Tibial nerve (tissue), 4 donors: ENCODE data around the gene HSD17B14.

Experiments used
- EP300 ChIP-seq, 2 donors: sonication (generic); formaldehyde crosslinking; IDR thresholded peaks; one replicate each; pipeline ENCODE4 v1.6.1; 2017; ENCODE audit warnings: antibody characterized with exemption in 2 of 2, mild to moderate bottlenecking in 1 of 2
- POLR2A ChIP-seq, 2 donors: fragments of 450-650 bp; IDR thresholded peaks; one replicate each; pipeline ENCODE4 v1.6.1; 2017; ENCODE audit warnings: antibody characterized with exemption in 2 of 2, mild to moderate bottlenecking in 2 of 2, moderate library complexity in 2 of 2
- TF ChIP-seq, protein P1 (sequence below), 5 experiments: fragments of 200-600 bp in 3 of 5; fragments of 450-650 bp in 2 of 5; sonication (generic) in 3 of 5; IDR thresholded peaks; one replicate each; pipeline ENCODE4 v1.5.1; 2016 to 2019; ENCODE audit warnings: antibody characterized with exemption in 5 of 5, mild to moderate bottlenecking in 3 of 5, moderate library complexity in 2 of 5

DNA sequence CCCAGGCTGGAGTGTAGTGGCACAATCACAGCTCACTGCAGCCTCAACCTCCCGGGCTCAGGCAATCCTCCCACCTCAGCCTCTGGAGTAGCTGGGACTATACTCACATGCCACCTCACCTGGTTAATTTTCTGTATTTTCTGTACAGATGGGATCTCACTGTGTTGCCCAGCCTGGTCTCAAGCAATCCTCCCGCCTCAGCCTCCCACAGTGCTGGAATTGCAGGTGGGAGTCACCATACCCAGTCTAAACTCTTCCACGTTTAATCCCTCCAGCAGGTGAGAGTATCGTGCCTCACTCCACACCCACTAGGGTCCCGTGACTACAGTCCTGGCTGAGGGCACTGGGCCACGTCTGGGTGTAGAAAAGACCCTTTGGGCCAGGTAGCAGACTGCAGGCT, 42.0 kb downstream of the HSD17B14 start:
- TF ChIP-seq, protein P1, sequence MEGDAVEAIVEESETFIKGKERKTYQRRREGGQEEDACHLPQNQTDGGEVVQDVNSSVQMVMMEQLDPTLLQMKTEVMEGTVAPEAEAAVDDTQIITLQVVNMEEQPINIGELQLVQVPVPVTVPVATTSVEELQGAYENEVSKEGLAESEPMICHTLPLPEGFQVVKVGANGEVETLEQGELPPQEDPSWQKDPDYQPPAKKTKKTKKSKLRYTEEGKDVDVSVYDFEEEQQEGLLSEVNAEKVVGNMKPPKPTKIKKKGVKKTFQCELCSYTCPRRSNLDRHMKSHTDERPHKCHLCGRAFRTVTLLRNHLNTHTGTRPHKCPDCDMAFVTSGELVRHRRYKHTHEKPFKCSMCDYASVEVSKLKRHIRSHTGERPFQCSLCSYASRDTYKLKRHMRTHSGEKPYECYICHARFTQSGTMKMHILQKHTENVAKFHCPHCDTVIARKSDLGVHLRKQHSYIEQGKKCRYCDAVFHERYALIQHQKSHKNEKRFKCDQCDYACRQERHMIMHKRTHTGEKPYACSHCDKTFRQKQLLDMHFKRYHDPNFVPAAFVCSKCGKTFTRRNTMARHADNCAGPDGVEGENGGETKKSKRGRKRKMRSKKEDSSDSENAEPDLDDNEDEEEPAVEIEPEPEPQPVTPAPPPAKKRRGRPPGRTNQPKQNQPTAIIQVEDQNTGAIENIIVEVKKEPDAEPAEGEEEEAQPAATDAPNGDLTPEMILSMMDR (IDR thresholded peaks at IDR 0.05), result no peak
- TF ChIP-seq EP300 (IDR thresholded peaks at IDR 0.05), result no peak
- TF ChIP-seq POLR2A (IDR thresholded peaks at IDR 0.05), result no peak
